GM23248 (cell line): ENCODE measurements around the gene DUS1L.

Source experiments
- EZH2 ChIP-seq: fragments of 200-600 bp; sonication (generic); IDR thresholded peaks from 2 replicates; pipeline ENCODE4 v1.6.1; 2018; ENCODE audit warnings: antibody characterized with exemption, mild to moderate bottlenecking; ENCODE audit not compliant: insufficient read depth, poor library complexity, severe bottlenecking
- EZH2phosphoT487 ChIP-seq: fragments of 200-600 bp; sonication (generic); IDR thresholded peaks from 2 replicates; pipeline ENCODE4 v1.6.1; 2018; ENCODE audit warnings: antibody characterized with exemption, moderate library complexity, mild to moderate bottlenecking, low read depth; ENCODE audit not compliant: insufficient read depth

DNA sequence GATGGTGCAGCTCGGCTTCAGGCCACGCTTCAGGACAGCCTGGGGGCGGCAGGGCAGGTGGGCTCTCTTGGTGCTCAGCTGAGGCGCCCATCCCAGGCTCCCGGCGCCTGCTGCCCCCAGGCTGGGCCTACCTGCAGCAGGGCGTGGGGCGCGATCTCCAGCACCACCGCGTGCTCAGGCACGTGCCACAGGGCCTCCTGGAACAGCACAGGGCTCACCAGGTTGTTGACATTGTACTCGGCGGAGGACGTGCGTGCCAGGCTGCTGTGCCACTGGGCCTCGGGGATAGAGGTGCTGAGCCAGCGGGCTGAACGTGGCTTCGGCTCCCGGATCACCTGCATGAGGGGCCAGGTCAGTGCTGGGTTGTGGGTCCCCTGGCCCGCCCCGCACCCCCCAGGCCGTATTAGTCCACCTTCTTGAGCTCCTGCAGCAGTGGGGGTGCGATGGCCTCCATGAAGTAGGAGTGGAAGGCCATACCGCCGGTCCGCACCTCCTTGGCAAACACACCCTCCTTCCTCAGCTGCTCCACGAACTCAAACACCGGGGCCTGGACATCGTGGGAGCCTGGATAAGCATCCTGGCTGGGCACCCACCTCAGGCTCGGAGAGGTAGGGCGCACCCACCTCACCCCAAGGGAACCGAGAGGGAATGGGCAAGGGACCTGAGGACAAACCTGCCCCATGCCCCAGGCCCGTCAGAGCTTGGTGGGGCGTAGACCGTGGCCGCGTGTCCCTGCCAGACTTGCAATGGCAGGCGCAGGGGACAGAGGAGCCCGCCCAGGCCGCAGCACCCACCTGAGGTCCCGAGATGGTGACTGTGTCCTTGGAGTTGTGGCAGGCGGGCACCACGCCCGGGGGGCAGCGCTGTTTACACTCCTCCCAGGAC, 23.5 kb upstream of the DUS1L start:
- TF ChIP-seq EZH2 (no peak), EZH2phosphoT487 (no peak)
